ENCODE data around the gene PUS1.

Gene PUS1

GRCh38 chr12:131893605-131894312, 35.3 kb upstream of the PUS1 start:
- no peak for TF ChIP-seq CTCF (IDR thresholded peaks at IDR 0.05; ENCODE audit: low read depth, low read length, missing control alignments)
- H3K4me3 ChIP-seq (ENCODE audit: low read depth, low read length), result peak overlapping the region; percentile 3
- DNase-seq (ENCODE audit: low read depth), result no peak
- in situ Hi-C loops (cut with HindIII; ENCODE audit: low sequenced_read_pairs), result no loop called here

GRCh38 chr12:131894313-131894860, 34.7 kb upstream of the PUS1 start, which contains the start of gene ULK1:
ULK1 (plus strand) TSS chr12:131894622; CDS start chr12:131895002, 380 bp downstream.
- DNase-seq (ENCODE audit: low read depth), result peak; percentile 58
- no peak for TF ChIP-seq CTCF (IDR thresholded peaks at IDR 0.05; ENCODE audit: low read depth, low read length, missing control alignments)
- in situ Hi-C loops (cut with HindIII; ENCODE audit: low sequenced_read_pairs), result no loop called here
- peak within 1 kb of the TSS; percentile 60 for H3K4me3 ChIP-seq (ENCODE audit: low read depth, low read length)

DNA sequence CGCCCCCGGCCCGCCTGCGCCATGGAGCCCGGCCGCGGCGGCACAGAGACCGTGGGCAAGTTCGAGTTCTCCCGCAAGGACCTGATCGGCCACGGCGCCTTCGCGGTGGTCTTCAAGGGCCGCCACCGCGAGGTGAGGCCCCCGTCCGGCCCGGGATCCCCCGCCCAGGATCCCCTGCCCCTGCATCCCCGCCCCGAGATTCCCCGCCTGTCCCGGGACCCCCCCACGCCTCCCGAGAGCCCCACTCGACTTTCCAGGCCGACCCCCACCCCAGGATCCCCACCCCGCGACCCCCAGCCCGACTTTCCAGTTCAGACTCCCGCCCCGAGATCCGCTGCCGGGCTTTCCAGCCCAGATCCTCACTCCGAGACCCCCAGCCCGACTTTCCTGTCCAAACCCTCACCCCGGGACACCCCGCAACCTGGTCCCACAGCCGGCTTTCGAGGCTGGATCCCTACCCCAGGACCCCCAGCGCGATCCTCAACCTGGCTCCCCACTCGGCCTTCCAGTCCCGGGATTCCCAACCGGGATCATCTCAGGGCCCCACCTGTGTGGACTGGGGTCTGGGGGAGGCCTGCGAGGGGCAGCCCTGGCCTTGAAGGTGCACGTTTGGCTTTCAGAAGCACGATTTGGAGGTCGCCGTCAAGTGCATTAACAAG, 34.0 kb upstream of the PUS1 start:
- TF ChIP-seq CTCF (IDR thresholded peaks at IDR 0.05; ENCODE audit: low read depth, low read length, missing control alignments), result no peak
- in situ Hi-C loops (cut with HindIII; ENCODE audit: low sequenced_read_pairs), result no loop called here
- DNase-seq (ENCODE audit: low read depth), result no peak
- peak overlapping the region; percentile 60 for H3K4me3 ChIP-seq (ENCODE audit: low read depth, low read length)

DNA sequence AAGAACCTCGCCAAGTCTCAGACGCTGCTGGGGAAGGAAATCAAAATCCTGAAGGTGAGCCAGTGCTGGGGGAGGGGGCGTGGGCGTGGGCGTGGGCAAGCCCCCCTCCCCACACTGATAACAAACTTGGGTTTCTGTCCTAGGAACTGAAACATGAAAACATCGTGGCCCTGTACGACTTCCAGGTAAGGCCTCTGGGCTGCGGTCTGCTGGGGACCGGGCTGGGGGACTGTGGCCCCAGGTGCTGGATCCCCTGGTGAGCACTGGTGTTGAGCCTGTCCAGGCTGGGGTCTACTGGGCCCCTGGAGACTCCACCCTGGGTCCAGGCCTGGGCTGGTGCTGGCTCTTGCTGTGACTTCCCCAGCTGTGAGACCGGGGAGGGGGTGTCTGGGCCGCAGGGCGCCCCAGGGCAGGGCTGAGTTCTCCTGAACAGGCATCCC, 33.4 kb upstream of the PUS1 start:
- TF ChIP-seq CTCF (IDR thresholded peaks at IDR 0.05; ENCODE audit: low read depth, low read length, missing control alignments), result no peak
- no peak for DNase-seq (ENCODE audit: low read depth)
- peak overlapping the region; percentile 60 for H3K4me3 ChIP-seq (ENCODE audit: low read depth, low read length)
- in situ Hi-C loops (cut with HindIII; ENCODE audit: low sequenced_read_pairs), result no loop called here

DNA sequence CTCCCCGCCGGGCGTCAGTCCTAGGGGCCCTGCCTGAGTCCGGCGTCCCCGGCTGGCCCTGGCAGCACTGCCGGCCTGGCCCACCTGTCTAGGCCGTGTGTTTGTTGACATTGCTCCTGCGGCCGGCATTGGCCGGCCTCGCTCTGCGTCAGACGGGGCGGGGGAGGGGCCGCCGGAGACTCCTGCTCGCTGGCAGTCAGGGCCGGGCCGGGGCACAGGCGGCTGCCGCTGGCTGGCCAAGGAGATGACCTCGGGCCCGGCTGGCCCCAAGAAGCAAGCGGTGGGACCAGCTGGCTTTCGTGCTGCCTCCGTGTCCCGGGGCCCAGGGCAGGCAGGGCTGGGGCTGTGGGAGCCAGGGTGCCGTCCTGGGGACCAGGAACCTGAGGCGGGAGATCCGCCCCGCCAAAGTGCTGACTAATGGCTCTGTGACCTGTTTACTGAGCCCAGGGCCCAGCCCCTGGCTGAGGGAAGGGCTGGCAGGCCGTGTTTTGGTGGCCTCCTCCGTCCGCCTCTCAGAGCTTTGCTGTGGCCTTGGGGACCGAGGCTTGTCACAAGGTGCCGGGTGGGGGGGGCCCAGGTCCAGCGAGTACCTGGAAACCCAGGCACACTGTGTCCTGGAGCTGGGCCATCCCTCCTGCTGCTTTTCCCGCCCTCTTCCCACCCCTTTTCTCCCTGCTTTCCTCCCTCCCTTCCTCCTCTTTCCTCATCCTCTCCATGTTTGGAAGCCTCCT, 32.8 kb upstream of the PUS1 start:
- peak; percentile 64 for DNase-seq (ENCODE audit: low read depth)
- TF ChIP-seq CTCF (IDR thresholded peaks at IDR 0.05; ENCODE audit: low read depth, low read length, missing control alignments), result no peak
- in situ Hi-C loops (cut with HindIII; ENCODE audit: low sequenced_read_pairs), result no loop called here
- peak overlapping the region; percentile 60 for H3K4me3 ChIP-seq (ENCODE audit: low read depth, low read length)

DNA sequence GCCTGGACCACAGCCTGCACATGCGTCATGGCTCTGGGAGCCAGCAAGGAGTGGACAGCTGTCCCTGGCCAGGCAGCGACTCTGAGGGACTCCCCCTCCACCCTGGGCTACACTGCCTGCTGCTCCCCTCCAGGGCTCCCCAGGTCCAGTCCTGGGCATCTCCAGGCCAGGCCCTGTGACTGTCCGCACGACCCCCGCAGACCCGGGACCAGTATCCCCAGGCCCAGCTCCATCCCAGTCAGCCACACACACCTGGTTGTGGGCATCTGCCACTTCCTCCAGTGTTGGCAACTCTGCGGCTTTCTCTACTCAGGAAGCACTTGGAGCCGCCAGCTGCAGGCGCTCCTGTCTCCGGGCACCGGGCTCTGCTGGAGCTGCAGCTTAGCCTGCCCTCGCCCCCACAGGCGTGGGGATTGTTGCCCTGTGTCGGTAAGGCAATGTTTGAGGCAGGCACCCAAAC, 32.2 kb upstream of the PUS1 start:
- in situ Hi-C loops (cut with HindIII; ENCODE audit: low sequenced_read_pairs), result no loop called here
- no peak for TF ChIP-seq CTCF (IDR thresholded peaks at IDR 0.05; ENCODE audit: low read depth, low read length, missing control alignments)
- H3K4me3 ChIP-seq (ENCODE audit: low read depth, low read length), result peak overlapping the region; percentile 60
- DNase-seq (ENCODE audit: low read depth), result no peak
